GM18951 (cell line): ENCODE data around the gene SEC22C.

Experiments used
- POLR2A ChIP-seq: IDR thresholded peaks from 4 replicates; pipeline ENCODE4 v1.6.1; 2011; ENCODE audit warnings: mild to moderate bottlenecking; ENCODE audit not compliant: insufficient read length, insufficient read depth; ENCODE audit errors: extremely low read depth
- in situ Hi-C: fragments of 300-500 bp; cut with MboI; formaldehyde crosslinking; loops from one replicate; pipeline ENCODE4 v1.12.0; 2022; ENCODE audit warnings: low sequenced_read_pairs, mixed read lengths, inconsistent platforms; ENCODE audit not compliant: unreplicated experiment

SEC22C gene

GRCh38 chr3:42500909-42501308 lies 80.9 kb downstream of the SEC22C start:
- no peak for TF ChIP-seq POLR2A
- in situ Hi-C loops = no loop called here

GRCh38 chr3:42500091-42500490 lies 81.7 kb downstream of the SEC22C start:
- in situ Hi-C loops = no loop called here
- TF ChIP-seq POLR2A = no peak

- no peak for TF ChIP-seq POLR2A
Observed at GRCh38 chr3:42499478-42499871, 82.3 kb downstream of the SEC22C start.

GRCh38 chr3:42498791-42499477 lies 82.8 kb downstream of the SEC22C start:
- TF ChIP-seq POLR2A = no peak
- in situ Hi-C loops = no loop called here

More at GRCh38 chr3:42499478-42499871, 82.3 kb downstream of the SEC22C start:
- in situ Hi-C loops = no loop called here

- in situ Hi-C loops = no loop called here
- TF ChIP-seq POLR2A = no peak
Observed at GRCh38 chr3:42498034-42498433, 83.7 kb downstream of the SEC22C start.
